GM12878 (cell line): ENCODE measurements around the gene ARRDC5. TPM values are rescaled to one million over a fixed set of nuclear protein-coding genes. Genes with fewer than 3 reads are reported as not detected.

Experiments
- ASH2L ChIP-seq: fragments of 300-600, 200-600 bp; sonication (generic); IDR thresholded peaks from 2 replicates; pipeline ENCODE4 v1.6.1; 2017; ENCODE audit warnings: low read depth, mild to moderate bottlenecking, borderline replicate concordance
- CBX5 ChIP-seq: sonication (generic); IDR thresholded peaks from 2 replicates; pipeline ENCODE4 v1.6.1; 2016; ENCODE audit warnings: low read depth, moderate library complexity, mild to moderate bottlenecking, inconsistent platforms
- DPF2 ChIP-seq: fragments of 450-650 bp; IDR thresholded peaks from 2 replicates; pipeline ENCODE4 v1.6.1; 2017; ENCODE audit warnings: mild to moderate bottlenecking
- EGR1 ChIP-seq, 2 experiments: IDR thresholded peaks; 1 replicate in 1 of 2; 2 replicates in 1 of 2; pipeline ENCODE4 v1.6.1; 2011 to 2012; ENCODE audit warnings: low read depth in 2 of 2, low read length in 2 of 2, borderline replicate concordance in 1 of 2, mild to moderate bottlenecking in 1 of 2, moderate library complexity in 1 of 2
- ESRRA ChIP-seq: IDR thresholded peaks from 2 replicates; pipeline ENCODE4 v1.6.1; 2012; ENCODE audit warnings: mild to moderate bottlenecking, low read length, improper control_type of control experiment
- EZH2 ChIP-seq: IDR thresholded peaks from 2 replicates; pipeline ENCODE4 v1.6.1; 2012; ENCODE audit warnings: low read depth, mild to moderate bottlenecking, control low read depth, inconsistent platforms, low read length, borderline replicate concordance; ENCODE audit not compliant: control insufficient read depth
- FOS ChIP-seq: IDR thresholded peaks from 3 replicates; pipeline ENCODE4 v1.6.1; 2011; ENCODE audit warnings: borderline replicate concordance; ENCODE audit not compliant: insufficient read length; ENCODE audit errors: extremely low read depth
- FOXK2 ChIP-seq: fragments of 450-650 bp; IDR thresholded peaks from 2 replicates; pipeline ENCODE4 v1.6.1; 2017; ENCODE audit warnings: mild to moderate bottlenecking, moderate library complexity
- GATAD2B ChIP-seq: fragments of 450-650 bp; conservative IDR thresholded peaks from 2 replicates; pipeline ENCODE4 v1.6.1; 2017; ENCODE audit warnings: low read depth, mild to moderate bottlenecking, moderate library complexity
- HCFC1 ChIP-seq: fragments of 150-350 bp; IDR thresholded peaks from 2 replicates; pipeline ENCODE4 v1.6.1; 2014; ENCODE audit warnings: low read length
- HDGF ChIP-seq: fragments of 450-650 bp; IDR thresholded peaks from 2 replicates; pipeline ENCODE4 v1.6.1; 2016; ENCODE audit warnings: antibody characterized with exemption
- IKZF1 ChIP-seq: fragments of 450-650 bp; conservative IDR thresholded peaks from 2 replicates; pipeline ENCODE4 v1.6.1; 2017; ENCODE audit warnings: antibody characterized with exemption, mild to moderate bottlenecking
- KDM1A ChIP-seq: fragments of 200-600 bp; sonication (generic); IDR thresholded peaks from 2 replicates; pipeline ENCODE4 v1.6.1; 2016; ENCODE audit warnings: borderline replicate concordance
- LARP7 ChIP-seq: fragments of 450-650 bp; IDR thresholded peaks from 2 replicates; pipeline ENCODE4 v1.6.1; 2017; ENCODE audit warnings: mild to moderate bottlenecking
- MYB ChIP-seq: fragments of 150-350 bp; IDR thresholded peaks from 2 replicates; pipeline ENCODE4 v1.6.1; 2014; ENCODE audit warnings: mild to moderate bottlenecking, low read depth, low read length, borderline replicate concordance
- NFIC ChIP-seq: IDR thresholded peaks from 2 replicates; pipeline ENCODE4 v1.6.1; 2012; ENCODE audit warnings: low read depth, mild to moderate bottlenecking, inconsistent platforms, low read length, moderate library complexity
- NR2C2 ChIP-seq: IDR thresholded peaks from 2 replicates; pipeline ENCODE4 v1.6.1; 2011; ENCODE audit warnings: borderline replicate concordance, low read depth; ENCODE audit not compliant: control insufficient read depth, insufficient read length
- PML ChIP-seq: IDR thresholded peaks from 2 replicates; pipeline ENCODE4 v1.6.1; 2012; ENCODE audit warnings: low read length, inconsistent platforms
- POU2F2 ChIP-seq: IDR thresholded peaks from 3 replicates; pipeline ENCODE4 v1.6.1; 2011; ENCODE audit warnings: low read depth, mild to moderate bottlenecking, low read length, borderline replicate concordance
- RAD21 ChIP-seq: IDR thresholded peaks from 2 replicates; pipeline ENCODE4 v1.6.1; 2011; ENCODE audit warnings: mild to moderate bottlenecking, low read depth, low read length, moderate library complexity; ENCODE audit not compliant: insufficient read depth
- RFX5 ChIP-seq: IDR thresholded peaks from 2 replicates; pipeline ENCODE4 v1.6.1; 2011; ENCODE audit warnings: low read depth, low read length, improper control_type of control experiment
- SMARCA5 ChIP-seq: fragments of 450-650 bp; IDR thresholded peaks from 2 replicates; pipeline ENCODE4 v1.6.1; 2017; ENCODE audit warnings: mild to moderate bottlenecking
- SREBF2 ChIP-seq: IDR thresholded peaks from 2 replicates; pipeline ENCODE4 v1.6.1; 2012; ENCODE audit warnings: mild to moderate bottlenecking, low read length
- SRF ChIP-seq, 2 experiments: IDR thresholded peaks; 2 replicates each; pipeline ENCODE4 v1.6.1; 2011; ENCODE audit warnings: low read depth in 2 of 2, low read length in 2 of 2, mild to moderate bottlenecking in 1 of 2, moderate library complexity in 1 of 2
- ZNF207 ChIP-seq: fragments of 450-650 bp; IDR thresholded peaks from 2 replicates; pipeline ENCODE4 v1.6.1; 2014; ENCODE audit warnings: antibody characterized with exemption, mild to moderate bottlenecking, borderline replicate concordance
- ZNF217 ChIP-seq: fragments of 450-650 bp; IDR thresholded peaks from 2 replicates; pipeline ENCODE4 v1.6.1; 2017; ENCODE audit warnings: antibody characterized with exemption, mild to moderate bottlenecking
- ZNF384 ChIP-seq: IDR thresholded peaks from 2 replicates; pipeline ENCODE4 v1.6.1; 2012; ENCODE audit warnings: low read depth, mild to moderate bottlenecking, low read length, improper control_type of control experiment, borderline replicate concordance
- polyA plus RNA-seq, 11 experiments: library from polyadenylated mRNA; depleted of rRNA in 4 of 11; unstranded in 6 of 11; stranded (reverse) in 5 of 11; fragments of >200 nt; fragmentation: Nextera tagmentation in 4 of 11; fragmentation: Illumina TruSeq in 1 of 11; extraction: Ambion mirVana in 4 of 11; extraction: Trizol in 1 of 11; gene quantifications; 1 replicate in 1 of 11; 2 replicates in 10 of 11; pipeline versions ENCODE4 v1.2.1 to v1.2.3, GENCODE V29; 2011 to 2016; ENCODE audit warnings: inconsistent platforms in 2 of 11, missing spikeins in 2 of 11, low read depth in 1 of 11
- total RNA-seq, 4 experiments: library from RNA; depleted of rRNA in 3 of 4; stranded (reverse); fragments of >200 nt in 3 of 4; fragmentation: Illumina TruSeq in 1 of 4; extraction: Trizol in 1 of 4; gene quantifications; 2 replicates each; pipeline versions ENCODE4 v1.2.1 to v1.2.3, GENCODE V29; 2013 to 2021
- TF ChIP-seq, protein P1 (sequence below): fragments of 450-650 bp; IDR thresholded peaks from 2 replicates; pipeline ENCODE4 v1.6.1; 2017; ENCODE audit warnings: mild to moderate bottlenecking, moderate library complexity

Gene ARRDC5
- total and polyA plus RNA-seq, 10 of the 15 experiments (the other 5 are each of a cell fraction or from before 2014, with no cell fraction given): 0.03 to 0.38 (median 0.12) TPM; not detected in 2

DNA sequence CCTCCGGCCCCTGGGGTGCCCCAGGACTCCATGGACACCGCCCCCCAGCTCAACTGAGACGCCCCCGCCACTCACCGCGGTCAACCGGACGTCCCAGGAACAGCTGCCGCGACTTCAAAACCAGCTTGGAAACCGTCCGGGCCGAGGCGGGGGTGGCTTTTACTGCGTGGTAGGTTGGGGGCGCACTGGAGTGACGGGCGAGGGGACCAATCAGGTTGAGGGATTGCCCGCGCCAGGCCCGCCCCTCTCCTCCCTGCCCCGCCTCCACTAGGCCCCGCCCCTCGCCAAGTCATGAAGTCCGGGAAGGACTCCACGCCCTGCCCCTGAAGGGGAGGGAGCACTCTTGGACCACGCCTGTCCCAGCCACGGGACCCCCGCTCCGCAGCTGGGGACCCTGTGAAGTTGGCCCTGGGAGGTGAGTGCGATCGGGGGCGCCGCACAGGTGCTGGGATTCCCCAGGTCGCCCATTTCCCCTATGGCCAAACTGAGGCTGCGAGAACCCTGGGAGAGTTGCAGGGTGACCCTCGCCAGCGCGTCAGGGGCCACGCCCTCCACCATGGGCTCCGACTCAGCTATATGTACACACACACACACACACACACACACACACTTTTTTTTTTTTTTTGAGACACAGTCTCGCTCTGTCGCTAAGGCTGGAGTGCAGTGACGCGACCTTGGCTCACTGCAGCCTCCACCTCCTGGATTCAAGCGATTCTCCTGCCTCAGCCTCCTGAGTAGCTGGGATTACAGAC, 35.0 kb downstream of the ARRDC5 start, which contains the start of gene PLIN3 (continued):
- TF ChIP-seq EZH2: no peak
- TF ChIP-seq KDM1A: no peak
- no peak for TF ChIP-seq PML
- TF ChIP-seq MYB: no peak
- TF ChIP-seq ESRRA: no peak
- no peak for TF ChIP-seq SREBF2
- TF ChIP-seq ZNF207: 0 out of 2 replicates have a peak, but pooled peaks have one; percentile 24
- no peak; the same call in 1 of the 2 replicates for TF ChIP-seq GATAD2B
- TF ChIP-seq DPF2: peak; percentile 97
- TF ChIP-seq LARP7: 0 out of 2 replicates have a peak, but pooled peaks have one; percentile 39
- TF ChIP-seq CBX5: no peak
- TF ChIP-seq SRF (IDR thresholded peaks at IDR 0.05; ENCODE audit: low read depth in 2 of 2, low read length in 2 of 2): 0 out of 4 replicates have a peak, but pooled peaks of 1 of the 2 experiments have one; percentile 14
- peak; percentile 47 for TF ChIP-seq IKZF1
- peak; percentile 89 for TF ChIP-seq ZNF217
- no peak for TF ChIP-seq NFIC
- peak in 1 of 2 experiments; percentile 90; a peak in 2 of 3 replicates for TF ChIP-seq EGR1 (IDR thresholded peaks at IDR 0.05; ENCODE audit: borderline replicate concordance in 1 of 2, low read depth in 2 of 2, low read length in 2 of 2)
- TF ChIP-seq ZNF384: peak; percentile 59; the same call in 1 of the 2 replicates
- no peak for TF ChIP-seq NR2C2
- TF ChIP-seq SMARCA5: peak; percentile 96
- no peak for TF ChIP-seq RAD21
- TF ChIP-seq FOS: peak; percentile 40
- TF ChIP-seq, protein P1, sequence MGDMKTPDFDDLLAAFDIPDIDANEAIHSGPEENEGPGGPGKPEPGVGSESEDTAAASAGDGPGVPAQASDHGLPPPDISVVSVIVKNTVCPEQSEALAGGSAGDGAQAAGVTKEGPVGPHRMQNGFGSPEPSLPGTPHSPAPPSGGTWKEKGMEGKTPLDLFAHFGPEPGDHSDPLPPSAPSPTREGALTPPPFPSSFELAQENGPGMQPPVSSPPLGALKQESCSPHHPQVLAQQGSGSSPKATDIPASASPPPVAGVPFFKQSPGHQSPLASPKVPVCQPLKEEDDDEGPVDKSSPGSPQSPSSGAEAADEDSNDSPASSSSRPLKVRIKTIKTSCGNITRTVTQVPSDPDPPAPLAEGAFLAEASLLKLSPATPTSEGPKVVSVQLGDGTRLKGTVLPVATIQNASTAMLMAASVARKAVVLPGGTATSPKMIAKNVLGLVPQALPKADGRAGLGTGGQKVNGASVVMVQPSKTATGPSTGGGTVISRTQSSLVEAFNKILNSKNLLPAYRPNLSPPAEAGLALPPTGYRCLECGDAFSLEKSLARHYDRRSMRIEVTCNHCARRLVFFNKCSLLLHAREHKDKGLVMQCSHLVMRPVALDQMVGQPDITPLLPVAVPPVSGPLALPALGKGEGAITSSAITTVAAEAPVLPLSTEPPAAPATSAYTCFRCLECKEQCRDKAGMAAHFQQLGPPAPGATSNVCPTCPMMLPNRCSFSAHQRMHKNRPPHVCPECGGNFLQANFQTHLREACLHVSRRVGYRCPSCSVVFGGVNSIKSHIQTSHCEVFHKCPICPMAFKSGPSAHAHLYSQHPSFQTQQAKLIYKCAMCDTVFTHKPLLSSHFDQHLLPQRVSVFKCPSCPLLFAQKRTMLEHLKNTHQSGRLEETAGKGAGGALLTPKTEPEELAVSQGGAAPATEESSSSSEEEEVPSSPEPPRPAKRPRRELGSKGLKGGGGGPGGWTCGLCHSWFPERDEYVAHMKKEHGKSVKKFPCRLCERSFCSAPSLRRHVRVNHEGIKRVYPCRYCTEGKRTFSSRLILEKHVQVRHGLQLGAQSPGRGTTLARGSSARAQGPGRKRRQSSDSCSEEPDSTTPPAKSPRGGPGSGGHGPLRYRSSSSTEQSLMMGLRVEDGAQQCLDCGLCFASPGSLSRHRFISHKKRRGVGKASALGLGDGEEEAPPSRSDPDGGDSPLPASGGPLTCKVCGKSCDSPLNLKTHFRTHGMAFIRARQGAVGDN: no peak
- no peak for TF ChIP-seq ASH2L
- no peak for TF ChIP-seq FOXK2
- no peak for TF ChIP-seq HCFC1
- TF ChIP-seq RFX5: no peak
- peak; percentile 89 for TF ChIP-seq HDGF
- peak; percentile 11; the same call in 1 of the 3 replicates for TF ChIP-seq POU2F2
